HG03108 (cell line): Measurements from ENCODE around the gene ARHGAP22.

Experiments used
- ATAC-seq: cut with Tn5 transposase; IDR thresholded peaks from one replicate; pipeline ENCODE4 v1.9.1; 2021; ENCODE audit warnings: moderate library complexity; ENCODE audit not compliant: unreplicated experiment

The ARHGAP22 gene

GRCh38 chr10:48468130-48468790 lies 136.6 kb downstream of the ARHGAP22 start:
- ATAC-seq = no peak

- ATAC-seq = no peak
Observed at GRCh38 chr10:48467669-48468068, 137.2 kb downstream of the ARHGAP22 start.

GRCh38 chr10:48466611-48467240 lies 138.1 kb downstream of the ARHGAP22 start:
- ATAC-seq = no peak

GRCh38 chr10:48465860-48466521 lies 138.9 kb downstream of the ARHGAP22 start:
- ATAC-seq = no peak

DNA sequence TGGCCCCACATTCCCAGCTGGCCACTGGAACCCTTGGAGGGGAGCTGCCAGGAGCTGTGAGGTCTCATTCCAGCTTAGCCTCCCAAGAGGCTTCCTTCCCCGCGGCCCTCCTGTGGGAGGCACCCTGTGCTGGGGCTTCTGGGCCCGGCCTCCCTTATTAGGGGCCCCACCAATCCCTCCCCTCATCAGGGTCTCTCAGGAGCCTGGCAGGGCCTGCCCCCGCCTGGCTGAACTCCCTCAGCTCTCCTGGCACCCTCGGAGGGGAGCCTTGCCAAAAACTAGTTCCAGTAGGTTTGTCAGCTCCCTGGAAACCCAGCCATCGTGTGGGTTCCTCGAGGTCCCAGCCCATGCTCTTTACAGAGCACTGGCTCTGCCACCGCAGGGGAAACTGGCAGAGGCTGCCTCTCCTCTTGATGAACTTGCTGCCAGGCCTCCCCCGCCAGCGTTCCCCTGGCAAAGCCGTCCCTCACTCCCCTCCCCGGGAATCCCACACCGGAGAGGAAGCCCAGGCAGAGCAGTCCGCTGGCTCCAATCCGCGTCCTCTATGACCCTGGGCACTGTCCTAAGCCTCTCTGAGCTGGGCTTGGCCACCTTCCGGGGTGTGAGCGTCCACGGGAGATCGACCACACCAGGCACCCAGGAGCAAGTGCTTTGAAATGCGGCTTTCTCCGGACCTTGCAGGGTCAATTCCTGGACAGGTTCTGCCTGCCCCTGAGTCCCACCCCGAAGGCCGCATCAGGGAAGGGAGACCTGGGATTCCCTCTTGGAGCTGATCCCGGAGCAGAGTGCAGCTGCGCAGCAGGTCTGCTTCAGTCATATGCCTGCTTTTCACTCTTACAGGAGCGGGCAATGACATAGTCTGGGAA lies 139.8 kb downstream of the ARHGAP22 start:
- ATAC-seq = no peak

DNA sequence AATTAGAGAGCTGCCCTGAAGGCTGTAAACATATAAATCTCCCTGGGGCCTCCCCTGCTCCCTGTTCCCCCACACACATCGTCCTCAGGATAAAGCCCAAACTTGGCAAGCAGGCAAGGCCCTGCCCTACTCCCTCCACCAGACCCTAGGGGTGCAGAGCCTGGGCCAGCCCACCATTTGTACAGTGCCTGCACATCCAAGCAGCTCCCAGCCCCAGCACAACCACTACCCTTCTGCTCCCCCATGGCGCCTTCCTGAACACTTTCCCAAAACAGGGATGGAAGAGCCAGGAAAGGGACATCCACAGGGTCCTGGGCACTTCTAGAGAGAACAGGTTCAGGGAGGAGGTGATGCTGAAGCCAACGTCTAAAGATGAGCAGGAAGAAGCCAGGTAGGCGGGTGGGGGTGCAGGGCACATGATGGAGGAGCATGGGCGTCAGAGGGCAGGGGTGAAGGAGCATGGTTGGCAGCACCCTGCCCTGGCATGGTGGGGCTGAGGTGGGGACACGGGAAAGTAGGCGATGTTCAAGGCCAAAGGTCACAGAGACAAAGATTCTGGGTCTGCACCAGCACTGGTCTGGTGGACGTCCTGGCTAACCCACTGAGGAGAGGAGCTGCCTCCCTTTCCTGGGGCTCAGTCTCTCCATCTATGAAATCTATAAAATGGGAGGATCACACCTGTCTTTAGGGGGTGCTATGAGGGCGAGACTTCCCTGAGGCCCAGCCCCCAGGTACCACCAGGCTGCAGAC lies 140.6 kb downstream of the ARHGAP22 start:
- no peak for ATAC-seq

- ATAC-seq = no peak
Observed at GRCh38 chr10:48463318-48464003, 141.4 kb downstream of the ARHGAP22 start.

DNA sequence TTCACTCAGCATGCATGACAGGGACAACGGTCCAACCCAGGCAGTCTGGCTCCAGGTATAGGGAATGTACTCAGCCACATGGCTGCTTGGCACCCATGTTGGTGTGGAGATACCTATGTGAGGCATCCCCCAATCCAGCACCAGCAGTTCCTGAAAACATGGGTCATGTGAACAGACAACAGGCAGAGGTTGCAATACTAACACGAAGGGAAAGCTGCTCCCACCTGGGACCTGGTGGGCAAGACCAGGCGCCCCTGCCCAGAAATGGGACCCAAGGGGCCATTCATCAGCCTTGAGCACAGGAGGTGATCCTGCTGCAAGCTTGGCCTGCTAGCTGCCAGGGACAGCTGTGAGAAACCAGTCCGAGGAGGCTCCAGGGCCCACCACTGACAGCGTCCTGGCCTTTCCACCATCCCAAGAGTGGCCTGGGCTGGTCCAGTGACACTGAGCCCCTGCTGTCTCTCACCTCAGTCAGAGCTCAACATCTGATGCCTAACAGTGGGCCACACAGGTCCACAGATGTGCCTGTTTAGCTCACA lies 142.3 kb downstream of the ARHGAP22 start:
- ATAC-seq = no peak

GRCh38 chr10:48461623-48462481 lies 143.0 kb downstream of the ARHGAP22 start:
- no peak for ATAC-seq

DNA sequence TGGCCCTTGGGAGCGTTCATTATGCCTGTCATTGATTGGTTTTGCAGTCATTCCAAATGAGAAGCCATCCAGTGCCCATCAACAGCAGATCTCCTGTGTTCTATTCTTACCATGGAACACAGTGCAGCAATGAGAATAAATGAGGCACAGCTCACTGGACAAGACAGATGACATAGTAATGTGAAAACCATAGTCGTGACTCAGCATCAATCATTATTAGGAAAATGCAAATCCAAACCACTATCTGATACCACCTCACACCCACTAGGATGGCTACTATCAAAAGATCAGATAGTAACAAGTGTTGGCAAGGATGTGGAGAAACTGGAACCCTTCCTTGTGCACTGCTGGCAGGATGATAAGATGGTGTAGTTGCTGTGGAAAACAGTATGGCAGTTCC lies 144.7 kb downstream of the ARHGAP22 start:
- no peak for ATAC-seq

DNA sequence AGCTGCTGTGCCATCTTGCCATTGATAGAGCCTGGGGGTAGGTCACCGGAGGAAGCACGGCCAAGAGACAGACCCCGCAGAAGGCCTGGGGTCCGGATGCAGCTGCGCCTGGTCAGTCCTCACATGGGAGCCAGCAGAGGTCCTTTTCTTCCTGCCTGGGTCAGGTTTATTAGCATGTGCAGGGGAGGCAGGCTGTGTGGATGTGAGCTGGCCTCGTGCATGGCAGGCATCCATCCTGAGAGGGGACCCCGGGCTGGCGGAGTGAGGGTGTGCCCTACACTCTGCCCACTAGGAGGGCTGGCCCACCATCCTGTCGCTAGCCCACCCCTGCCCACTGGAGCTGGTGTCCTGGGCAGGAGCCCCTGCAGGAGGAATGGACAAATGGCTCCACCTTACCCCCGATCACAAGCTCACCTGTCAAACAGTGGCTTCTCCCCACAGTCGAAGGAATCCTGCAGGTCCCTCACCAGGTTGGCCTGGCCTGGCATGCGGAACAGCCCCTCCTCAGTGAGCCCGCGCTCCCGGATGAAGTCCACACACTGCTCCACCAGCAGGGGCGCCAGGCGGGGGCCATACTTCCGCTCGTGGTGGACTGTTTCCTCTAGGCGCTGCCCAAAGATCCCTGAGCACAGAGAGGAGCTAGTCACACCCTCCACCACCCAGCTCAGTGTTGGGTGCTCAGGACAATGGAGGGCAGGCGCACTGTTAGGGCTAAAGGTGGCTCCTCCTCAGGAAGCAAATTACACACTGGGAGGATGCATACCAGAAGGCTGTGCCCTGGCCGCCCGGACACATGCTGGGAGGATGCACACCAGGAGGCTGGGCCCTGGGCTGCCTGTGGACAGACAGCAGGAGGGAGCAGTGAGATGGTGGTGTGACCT lies 145.4 kb downstream of the ARHGAP22 start:
- ATAC-seq = no peak

DNA sequence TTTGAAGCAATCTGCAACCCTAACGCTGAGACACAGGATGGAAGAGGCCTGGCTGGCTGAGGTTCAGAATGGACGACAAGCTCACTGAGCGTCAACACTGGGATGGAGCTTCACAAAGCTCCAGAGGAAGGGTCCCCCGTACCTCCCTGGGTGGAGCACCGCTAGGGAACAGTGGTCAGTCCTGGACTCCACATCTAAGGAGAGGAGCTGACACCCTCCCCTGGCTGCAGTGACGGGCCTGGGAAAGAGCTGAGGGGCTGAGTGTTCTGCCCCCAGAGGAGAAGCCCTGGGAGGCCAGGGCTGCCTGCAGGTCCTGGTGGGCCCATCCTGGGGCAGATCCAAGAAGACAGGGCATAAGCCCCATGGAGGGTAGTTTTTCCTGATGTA lies 146.2 kb downstream of the ARHGAP22 start:
- no peak for ATAC-seq

- no peak for ATAC-seq
Observed at GRCh38 chr10:48457949-48458661, 146.8 kb downstream of the ARHGAP22 start.

GRCh38 chr10:48456808-48457761 lies 147.8 kb downstream of the ARHGAP22 start:
- ATAC-seq = no peak

GRCh38 chr10:48456361-48456804 lies 148.5 kb downstream of the ARHGAP22 start:
- no peak for ATAC-seq
